K562 (cell line): ENCODE data around the gene ITSN1. TPM values are rescaled to one million over a fixed set of nuclear protein-coding genes. Genes with fewer than 3 reads are reported as not detected.

Experiments
- ATAC-seq: fragments of 200-7000 bp; cut with Tn5 transposase; 3 replicates; pipeline ENCODE4 v1.9.1; 2020; ENCODE audit warnings: moderate library complexity
- BruUV-seq: library from RNA; stranded (reverse); fragments of 400-500 nt; replicated peaks from 2 replicates; lab custom pipeline; 2021; lab: Mats Ljungman, UMichigan
- CTCF ChIA-PET: fragments of 300-600 bp; formaldehyde crosslinking; extraction: SDS; loops from one replicate; lab custom pipeline; 2021; ENCODE audit warnings: low intra/inter-chr PET ratio; lab: Yijun Ruan, JAX
- POLR2A ChIA-PET: fragments of 300-600, 350-650 bp; sonication (Branson Sonifier 250); formaldehyde crosslinking; extraction: SDS; loops from one replicate; lab custom pipeline; 2021; ENCODE audit warnings: antibody characterized with exemption, inconsistent platforms; lab: Yijun Ruan, JAX
- DNase-seq, 4 experiments: peaks; one replicate each; pipeline versions ENCODE4 v3.0.0 to v3.0.0-alpha.2; 2011 to 2018; ENCODE audit warnings: low spot score in 3 of 4, mixed read lengths in 3 of 4; ENCODE audit errors: extremely low read depth in 1 of 4
- FAIRE-seq: peaks from 2 replicates; lab custom pipeline; 2011; peaks lifted over from hg19 to GRCh38; lab: Jason Lieb, UNC
- H2AFZ ChIP-seq: 2 replicates; pipeline ENCODE4 v1.6.0; 2011; ENCODE audit warnings: low read depth, low read length, control low read depth, inconsistent platforms
- H3K27ac ChIP-seq: fragments of 200-600 bp; 3 replicates; pipeline ENCODE4 v1.8.0; 2011; ENCODE audit warnings: low read depth, mild to moderate bottlenecking, control low read depth, inconsistent platforms, low read length, moderate library complexity, mixed read lengths; ENCODE audit errors: extremely low read depth
- H3K27me3 ChIP-seq, 2 experiments: fragments of 300-600 bp in 1 of 2; 2 replicates in 1 of 2; 3 replicates in 1 of 2; pipeline versions ENCODE4 v1.6.0 to v1.8.0; 2011; ENCODE audit warnings: inconsistent platforms in 2 of 2, low read length in 2 of 2, mild to moderate bottlenecking in 1 of 2, mixed read lengths in 1 of 2, moderate library complexity in 1 of 2; ENCODE audit not compliant: control insufficient read depth in 2 of 2, insufficient read depth in 2 of 2
- H3K36me3 ChIP-seq: fragments of 300-600 bp; 3 replicates; pipeline ENCODE4 v1.8.0; 2011; ENCODE audit warnings: mild to moderate bottlenecking, low read length, inconsistent platforms; ENCODE audit not compliant: control insufficient read depth, insufficient read depth
- H3K4me1 ChIP-seq, 2 experiments: fragments of 200-600 bp in 1 of 2; replicated peaks in 1 of 2; 2 replicates in 1 of 2; 3 replicates in 1 of 2; pipeline versions ENCODE4 v1.5.1 to v1.8.0; 2011; ENCODE audit warnings: inconsistent platforms in 2 of 2, low read length in 2 of 2, mild to moderate bottlenecking in 1 of 2, mixed read lengths in 1 of 2, moderate library complexity in 1 of 2; ENCODE audit not compliant: control insufficient read depth in 2 of 2, insufficient read depth in 2 of 2
- H3K4me2 ChIP-seq: 2 replicates; pipeline ENCODE4 v1.6.1; 2011; ENCODE audit warnings: low read length, control low read depth, inconsistent platforms, mixed read lengths; ENCODE audit not compliant: insufficient read depth
- H3K4me3 ChIP-seq: fragments of 200-600 bp; sonication (generic), shearing (Covaris generic); 2 replicates; pipeline ENCODE4 v1.5.1; 2016; ENCODE audit warnings: control low read depth, inconsistent platforms
- H3K79me2 ChIP-seq: fragments of 200-600 bp; 3 replicates; pipeline ENCODE4 v1.8.0; 2011; ENCODE audit warnings: low read length, inconsistent platforms; ENCODE audit not compliant: control insufficient read depth, insufficient read depth
- H3K9ac ChIP-seq, 2 experiments: 2 replicates each; pipeline versions ENCODE4 v1.6.0 to v1.6.1; 2011; ENCODE audit warnings: low read depth in 2 of 2, low read length in 2 of 2, control low read depth in 1 of 2, inconsistent platforms in 1 of 2, mild to moderate bottlenecking in 1 of 2, mixed read lengths in 1 of 2; ENCODE audit not compliant: insufficient read depth in 1 of 2
- H3K9me1 ChIP-seq: one replicate; pipeline ENCODE4 v1.6.0; 2011; ENCODE audit warnings: inconsistent platforms, mild to moderate bottlenecking, low read length, moderate library complexity; ENCODE audit not compliant: control insufficient read depth, insufficient read depth
- H3K9me3 ChIP-seq: replicated peaks from 2 replicates; pipeline ENCODE4 v1.5.1; 2011; ENCODE audit warnings: low read depth, low read length, inconsistent platforms; ENCODE audit not compliant: control insufficient read depth, insufficient read depth
- H4K20me1 ChIP-seq: replicated peaks from 2 replicates; pipeline ENCODE4 v1.6.1; 2011; ENCODE audit warnings: low read length, inconsistent platforms, mixed read lengths; ENCODE audit not compliant: control insufficient read depth, insufficient read depth
- CBX2 ChIP-seq: fragments of 200-600 bp; sonication (generic); IDR thresholded peaks from one replicate; pipeline ENCODE4 v1.6.1; 2012; ENCODE audit warnings: mild to moderate bottlenecking, low read length, inconsistent platforms; ENCODE audit not compliant: insufficient read depth, poor library complexity, severe bottlenecking
- ILF3 ChIP-seq: fragments of 450-650 bp; IDR thresholded peaks from 2 replicates; pipeline ENCODE4 v1.6.1; 2018; ENCODE audit warnings: antibody characterized with exemption, mild to moderate bottlenecking, moderate library complexity, borderline replicate concordance
- RNF2 ChIP-seq: sonication (generic); IDR thresholded peaks from 2 replicates; pipeline ENCODE4 v1.6.1; 2016
- ZNF583 ChIP-seq: fragments of 250-450 bp; sonication (Bioruptor Pico); IDR thresholded peaks from 2 replicates; pipeline ENCODE4 v1.4.0; 2020
- WGBS: fragments of 100-300 bp; shearing (Covaris generic); methylation state at CpG from one replicate; pipeline ENCODE4 v1.1.6; 2016; ENCODE audit warnings: low coverage, mixed read lengths; ENCODE audit not compliant: insufficient coverage; ENCODE audit errors: missing lambda C conversion rate; 5-methylcytosine and 5-hydroxymethylcytosine counted together
- in situ Hi-C: fragments of 300-500 bp; cut with MboI; formaldehyde crosslinking; loops from 4 replicates; pipeline ENCODE4 v1.15.0; 2018; ENCODE audit warnings: inconsistent platforms, mixed read lengths
- intact Hi-C: fragments of 100-400 bp; cut with micrococcal nuclease; formaldehyde crosslinking; loops from 2 replicates; pipeline ENCODE4 v1.14.2; 2022
- polyA plus RNA-seq, 8 experiments: library from polyadenylated mRNA; depleted of rRNA in 4 of 8; stranded (reverse) in 5 of 8; unstranded in 3 of 8; fragments of >200 nt; fragmentation: Nextera tagmentation in 2 of 8; fragmentation: Illumina TruSeq in 1 of 8; extraction: Ambion mirVana in 2 of 8; extraction: Trizol in 1 of 8; gene quantifications; 2 replicates each; pipeline versions ENCODE4 v1.2.1 to v1.2.3, GENCODE V29; 2011 to 2014; ENCODE audit warnings: inconsistent platforms in 1 of 8, missing spikeins in 1 of 8
- total RNA-seq, 7 experiments: library from RNA; depleted of rRNA in 6 of 7; stranded (reverse); fragments of >200 nt in 6 of 7; fragmentation: Illumina TruSeq in 2 of 7; extraction: Trizol in 2 of 7; gene quantifications; 2 replicates each; pipeline versions ENCODE4 v1.2.1 to v1.2.3, GENCODE V29; 2011 to 2021; ENCODE audit warnings: low replicate concordance in 1 of 7
- TF ChIP-seq, protein P1 (sequence below): fragments of 450-650 bp; formaldehyde crosslinking; IDR thresholded peaks from 2 replicates; pipeline ENCODE4 v1.4.0; 2020; ENCODE audit warnings: mild to moderate bottlenecking, mixed read lengths
- TF ChIP-seq, protein P2 (sequence below), 3 experiments: fragments of 200-800 bp in 1 of 3; sonication (Bioruptor generic) in 1 of 3; sonication (generic) in 1 of 3; formaldehyde crosslinking in 1 of 3; IDR thresholded peaks; 2 replicates each; pipeline versions ENCODE4 v1.6.1 to v1.8.0; 2016 to 2022; ENCODE audit warnings: mild to moderate bottlenecking in 2 of 3, missing compliant biosample characterization in 2 of 3, missing genetic modification characterization in 2 of 3, missing genetic modification reagents in 1 of 3
- TF ChIP-seq, protein P3 (sequence below): sonication (generic); formaldehyde crosslinking; IDR thresholded peaks from 2 replicates; pipeline ENCODE4 v1.8.0; 2023; ENCODE audit warnings: mild to moderate bottlenecking, missing genetic modification reagents
- TF ChIP-seq, protein P4 (sequence below), 2 experiments: IDR thresholded peaks; 2 replicates each; pipeline ENCODE4 v1.6.1; 2012; ENCODE audit warnings: improper control_type of control experiment in 2 of 2, low read depth in 2 of 2, low read length in 2 of 2, borderline replicate concordance in 1 of 2

ITSN1 gene
- total and polyA plus RNA-seq, 9 of the 15 experiments (the other 6 are each of a cell fraction or from before 2014, with no cell fraction given), result 1.1 to 12.6 (median 4.8) TPM

DNA sequence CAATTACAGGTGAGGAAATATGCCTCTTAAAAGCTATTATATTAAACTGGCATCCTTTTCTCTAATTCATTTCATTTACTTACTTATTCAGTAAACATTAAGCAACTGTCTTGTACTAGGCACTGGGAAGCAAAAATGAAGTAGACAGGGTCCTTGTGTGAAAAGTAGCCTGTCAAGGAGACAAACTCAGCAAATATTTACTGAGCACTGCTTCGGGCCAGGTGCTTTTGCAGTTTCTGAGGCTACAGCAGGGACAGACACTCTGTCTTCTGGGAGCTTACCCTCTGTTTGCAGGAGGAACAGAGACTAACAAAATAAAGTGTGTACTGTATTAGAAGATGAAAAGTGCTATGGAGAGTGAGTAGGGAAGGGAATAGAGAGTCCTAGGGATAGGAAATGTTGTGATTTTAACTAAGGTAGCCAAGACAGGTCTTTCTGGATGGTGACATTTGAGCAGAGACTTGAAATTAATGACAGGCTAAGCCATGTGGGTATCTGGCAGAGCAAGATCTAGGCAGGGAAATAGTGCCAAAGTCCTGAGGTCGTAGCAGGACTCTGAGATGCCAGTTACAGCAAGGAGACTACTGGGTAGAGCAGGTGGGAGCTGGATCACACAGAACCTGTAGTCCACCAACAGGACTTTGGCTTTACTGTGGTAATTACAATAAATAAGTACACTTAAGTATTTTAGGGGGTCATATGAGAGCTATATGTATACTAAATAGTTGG is 133.0 kb downstream of the ITSN1 start (continued):
- TF ChIP-seq, protein P1, sequence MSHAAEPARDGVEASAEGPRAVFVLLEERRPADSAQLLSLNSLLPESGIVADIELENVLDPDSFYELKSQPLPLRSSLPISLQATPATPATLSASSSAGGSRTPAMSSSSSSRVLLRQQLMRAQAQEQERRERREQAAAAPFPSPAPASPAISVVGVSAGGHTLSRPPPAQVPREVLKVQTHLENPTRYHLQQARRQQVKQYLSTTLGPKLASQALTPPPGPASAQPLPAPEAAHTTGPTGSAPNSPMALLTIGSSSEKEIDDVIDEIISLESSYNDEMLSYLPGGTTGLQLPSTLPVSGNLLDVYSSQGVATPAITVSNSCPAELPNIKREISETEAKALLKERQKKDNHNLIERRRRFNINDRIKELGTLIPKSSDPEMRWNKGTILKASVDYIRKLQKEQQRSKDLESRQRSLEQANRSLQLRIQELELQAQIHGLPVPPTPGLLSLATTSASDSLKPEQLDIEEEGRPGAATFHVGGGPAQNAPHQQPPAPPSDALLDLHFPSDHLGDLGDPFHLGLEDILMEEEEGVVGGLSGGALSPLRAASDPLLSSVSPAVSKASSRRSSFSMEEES (CRISPR knock-in tag), result no peak

DNA sequence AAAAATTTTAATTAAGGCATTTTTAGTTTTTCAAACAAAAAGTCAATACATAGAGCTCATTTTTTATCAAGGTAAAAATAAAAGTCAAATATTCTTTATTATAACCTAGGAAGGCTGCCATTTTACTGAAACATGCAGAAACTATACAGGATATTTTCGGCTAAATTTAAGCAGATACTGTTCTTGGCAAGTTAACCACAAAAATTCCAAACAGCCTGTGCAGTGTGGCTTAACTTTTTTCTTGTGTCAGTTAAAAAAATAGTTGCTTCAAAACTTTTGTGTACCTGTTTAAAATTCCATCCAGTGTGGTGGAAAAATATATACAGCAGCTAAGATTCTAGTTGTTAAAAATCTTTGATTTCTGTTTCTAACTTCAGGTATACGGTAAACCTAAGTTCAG is 138.3 kb downstream of the ITSN1 start:
- no peak overlapping the region for H3K4me2 ChIP-seq
- CTCF ChIA-PET, result no interaction called here
- in situ Hi-C loops, result no loop called here
- TF ChIP-seq ILF3 (no peak), ZNF583 (no peak), CBX2 (no peak), RNF2 (no peak)
- TF ChIP-seq, protein P2, sequence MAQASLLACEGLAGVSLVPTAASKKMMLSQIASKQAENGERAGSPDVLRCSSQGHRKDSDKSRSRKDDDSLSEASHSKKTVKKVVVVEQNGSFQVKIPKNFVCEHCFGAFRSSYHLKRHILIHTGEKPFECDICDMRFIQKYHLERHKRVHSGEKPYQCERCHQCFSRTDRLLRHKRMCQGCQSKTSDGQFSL (CRISPR knock-in tag; IDR thresholded peaks at IDR 0.05), result no peak
- TF ChIP-seq, protein P2 (tag; IDR thresholded peaks at IDR 0.05), result no peak
- TF ChIP-seq, protein P3, sequence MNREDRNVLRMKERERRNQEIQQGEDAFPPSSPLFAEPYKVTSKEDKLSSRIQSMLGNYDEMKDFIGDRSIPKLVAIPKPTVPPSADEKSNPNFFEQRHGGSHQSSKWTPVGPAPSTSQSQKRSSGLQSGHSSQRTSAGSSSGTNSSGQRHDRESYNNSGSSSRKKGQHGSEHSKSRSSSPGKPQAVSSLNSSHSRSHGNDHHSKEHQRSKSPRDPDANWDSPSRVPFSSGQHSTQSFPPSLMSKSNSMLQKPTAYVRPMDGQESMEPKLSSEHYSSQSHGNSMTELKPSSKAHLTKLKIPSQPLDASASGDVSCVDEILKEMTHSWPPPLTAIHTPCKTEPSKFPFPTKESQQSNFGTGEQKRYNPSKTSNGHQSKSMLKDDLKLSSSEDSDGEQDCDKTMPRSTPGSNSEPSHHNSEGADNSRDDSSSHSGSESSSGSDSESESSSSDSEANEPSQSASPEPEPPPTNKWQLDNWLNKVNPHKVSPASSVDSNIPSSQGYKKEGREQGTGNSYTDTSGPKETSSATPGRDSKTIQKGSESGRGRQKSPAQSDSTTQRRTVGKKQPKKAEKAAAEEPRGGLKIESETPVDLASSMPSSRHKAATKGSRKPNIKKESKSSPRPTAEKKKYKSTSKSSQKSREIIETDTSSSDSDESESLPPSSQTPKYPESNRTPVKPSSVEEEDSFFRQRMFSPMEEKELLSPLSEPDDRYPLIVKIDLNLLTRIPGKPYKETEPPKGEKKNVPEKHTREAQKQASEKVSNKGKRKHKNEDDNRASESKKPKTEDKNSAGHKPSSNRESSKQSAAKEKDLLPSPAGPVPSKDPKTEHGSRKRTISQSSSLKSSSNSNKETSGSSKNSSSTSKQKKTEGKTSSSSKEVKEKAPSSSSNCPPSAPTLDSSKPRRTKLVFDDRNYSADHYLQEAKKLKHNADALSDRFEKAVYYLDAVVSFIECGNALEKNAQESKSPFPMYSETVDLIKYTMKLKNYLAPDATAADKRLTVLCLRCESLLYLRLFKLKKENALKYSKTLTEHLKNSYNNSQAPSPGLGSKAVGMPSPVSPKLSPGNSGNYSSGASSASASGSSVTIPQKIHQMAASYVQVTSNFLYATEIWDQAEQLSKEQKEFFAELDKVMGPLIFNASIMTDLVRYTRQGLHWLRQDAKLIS, result no peak
- TF ChIP-seq, protein P4, sequence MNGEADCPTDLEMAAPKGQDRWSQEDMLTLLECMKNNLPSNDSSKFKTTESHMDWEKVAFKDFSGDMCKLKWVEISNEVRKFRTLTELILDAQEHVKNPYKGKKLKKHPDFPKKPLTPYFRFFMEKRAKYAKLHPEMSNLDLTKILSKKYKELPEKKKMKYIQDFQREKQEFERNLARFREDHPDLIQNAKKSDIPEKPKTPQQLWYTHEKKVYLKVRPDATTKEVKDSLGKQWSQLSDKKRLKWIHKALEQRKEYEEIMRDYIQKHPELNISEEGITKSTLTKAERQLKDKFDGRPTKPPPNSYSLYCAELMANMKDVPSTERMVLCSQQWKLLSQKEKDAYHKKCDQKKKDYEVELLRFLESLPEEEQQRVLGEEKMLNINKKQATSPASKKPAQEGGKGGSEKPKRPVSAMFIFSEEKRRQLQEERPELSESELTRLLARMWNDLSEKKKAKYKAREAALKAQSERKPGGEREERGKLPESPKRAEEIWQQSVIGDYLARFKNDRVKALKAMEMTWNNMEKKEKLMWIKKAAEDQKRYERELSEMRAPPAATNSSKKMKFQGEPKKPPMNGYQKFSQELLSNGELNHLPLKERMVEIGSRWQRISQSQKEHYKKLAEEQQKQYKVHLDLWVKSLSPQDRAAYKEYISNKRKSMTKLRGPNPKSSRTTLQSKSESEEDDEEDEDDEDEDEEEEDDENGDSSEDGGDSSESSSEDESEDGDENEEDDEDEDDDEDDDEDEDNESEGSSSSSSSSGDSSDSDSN (IDR thresholded peaks at IDR 0.05; ENCODE audit: borderline replicate concordance in 1 of 2, low read depth in 2 of 2, low read length in 2 of 2), result no peak

More for the DNA sequence above, 138.3 kb downstream of the ITSN1 start:
- DNase-seq, result no peak
- H3K4me1 ChIP-seq, result no peaks in the 10 kb centered on the region
- no peak overlapping the region for H2AFZ ChIP-seq
- POLR2A ChIA-PET, result interaction anchor here (1.3 to 1.4 kb wide), 2 partner anchors 14 to 17 kb away, joined by 7 to 8 read pairs; no protein-coding TSS in a partner anchor
- no peaks in the 10 kb centered on the region for H3K9me1 ChIP-seq
- no peak overlapping the region for H3K4me3 ChIP-seq
- H3K36me3 ChIP-seq, result no peaks in the 10 kb centered on the region
- intact Hi-C loops, result no loop called here
- ATAC-seq, result no peak
- H3K9ac ChIP-seq, result no peak overlapping the region
- no peaks in the 10 kb centered on the region for H4K20me1 ChIP-seq
- FAIRE-seq, result no peak
- no peaks in the 10 kb centered on the region for H3K79me2 ChIP-seq
- BruUV-seq, result no TSS peak
- no peaks in the 10 kb centered on the region for H3K27me3 ChIP-seq
- H3K9me3 ChIP-seq, result no peaks in the 10 kb centered on the region
- H3K27ac ChIP-seq, result no peak overlapping the region
- 40% methylated on average over 2 of the region's 2 CpGs for WGBS
